ENCODE measurements around the gene NCEH1. TPM values are rescaled to one million over a fixed set of nuclear protein-coding genes. Genes with fewer than 3 reads are reported as not detected.

The NCEH1 gene
- total and polyA plus RNA-seq, 2 experiments from 2014 or later = 3.2 to 8.0 TPM

- peak; percentile 75 for TF ChIP-seq CTCF (IDR thresholded peaks at IDR 0.05; ENCODE audit: low read depth, low read length)
- peak; percentile 100 for DNase-seq (ENCODE audit: low read depth in 1 of 2, low spot score in 1 of 2)
- H3K4me3 ChIP-seq = peak within 1 kb of the TSS; percentile 73
- peak within 1 kb of the TSS; percentile 86 for H3K27ac ChIP-seq
- H3K36me3 ChIP-seq = no peaks in the 10 kb centered on the region
- H3K9me3 ChIP-seq (ENCODE audit: low read depth) = no peaks in the 10 kb centered on the region
- H3K4me1 ChIP-seq (ENCODE audit: low read depth) = peaks cover 6% of the 10 kb centered on the region
- H3K27me3 ChIP-seq = no peaks in the 10 kb centered on the region
These were observed 39.7 kb upstream of the NCEH1 start, which contains the start of gene ECT2 for GRCh38 chr3:172750368-172751174. Gene ECT2 (plus strand): TSS chr3:172750726. CDS start chr3:172754531, 3,805 bp downstream.

- H3K36me3 ChIP-seq = no peaks in the 10 kb centered on the region
- peak overlapping the region; percentile 73 for H3K4me3 ChIP-seq
- no peaks in the 10 kb centered on the region for H3K9me3 ChIP-seq (ENCODE audit: low read depth)
- TF ChIP-seq CTCF (IDR thresholded peaks at IDR 0.05; ENCODE audit: low read depth, low read length) = no peak
- peaks cover 6% of the 10 kb centered on the region for H3K4me1 ChIP-seq (ENCODE audit: low read depth)
- no peak for DNase-seq (ENCODE audit: low read depth in 1 of 2, low spot score in 1 of 2)
- H3K27me3 ChIP-seq = no peaks in the 10 kb centered on the region
- H3K27ac ChIP-seq = no peak overlapping the region
These were observed 39.2 kb upstream of the NCEH1 start for GRCh38 chr3:172750069-172750367.

- H3K9me3 ChIP-seq (ENCODE audit: low read depth) = no peaks in the 10 kb centered on the region
- no peak overlapping the region for H3K27ac ChIP-seq
- peaks cover 6% of the 10 kb centered on the region for H3K4me1 ChIP-seq (ENCODE audit: low read depth)
- no peaks in the 10 kb centered on the region for H3K27me3 ChIP-seq
- peak in 1 of 2 donors; percentile 87 for DNase-seq (ENCODE audit: low read depth in 1 of 2, low spot score in 1 of 2)
- TF ChIP-seq CTCF (IDR thresholded peaks at IDR 0.05; ENCODE audit: low read depth, low read length) = no peak
- H3K4me3 ChIP-seq = peak overlapping the region; percentile 73
- H3K36me3 ChIP-seq = no peaks in the 10 kb centered on the region
These were observed 38.5 kb upstream of the NCEH1 start for GRCh38 chr3:172749230-172749965.

GRCh38 chr3:172746475-172746874, 35.6 kb upstream of the NCEH1 start:
- no peaks in the 10 kb centered on the region for H3K27me3 ChIP-seq
- DNase-seq (ENCODE audit: low read depth in 1 of 2, low spot score in 1 of 2) = no peak
- H3K9me3 ChIP-seq (ENCODE audit: low read depth) = no peaks in the 10 kb centered on the region
- H3K27ac ChIP-seq = no peak overlapping the region
- H3K36me3 ChIP-seq = no peaks in the 10 kb centered on the region
- no peak for TF ChIP-seq CTCF (IDR thresholded peaks at IDR 0.05; ENCODE audit: low read depth, low read length)
- peaks cover 1% of the 10 kb centered on the region for H3K4me1 ChIP-seq (ENCODE audit: low read depth)
- H3K4me3 ChIP-seq = no peak overlapping the region

- Histone ChIP-seq H3K27ac (no peak overlapping the region), H3K27me3 (no peaks in the 10 kb centered on the region), H3K4me3 (no peak overlapping the region), H3K36me3 (no peaks in the 10 kb centered on the region), H3K9me3 (ENCODE audit: low read depth) (no peaks in the 10 kb centered on the region), H3K4me1 (ENCODE audit: low read depth) (no peaks in the 10 kb centered on the region)
- TF ChIP-seq CTCF (IDR thresholded peaks at IDR 0.05; ENCODE audit: low read depth, low read length) = no peak
- no peak for DNase-seq (ENCODE audit: low read depth in 1 of 2, low spot score in 1 of 2)
These were observed 28.6 kb upstream of the NCEH1 start for GRCh38 chr3:172739462-172739861.
